Lung microvascular endothelial cell (primary cell): ENCODE data around the gene TMPRSS7. TPM values are rescaled to one million over a fixed set of nuclear protein-coding genes. Genes with fewer than 3 reads are reported as not detected.
"Not testable (repeated sequence)": the region's sequence is repeated elsewhere in the genome, so short reads cannot be mapped to it uniquely, and the experiment has no call there.

Experiments
- DNase-seq, 2 donors: peaks; one replicate each; pipeline versions ENCODE4 v3.0.0 to v3.0.0-alpha.2; 2010; ENCODE audit warnings: low read depth in 2 of 2
- total RNA-seq: library from RNA; depleted of rRNA; stranded (reverse); fragments of >200 nt; gene quantifications from 2 replicates; pipeline ENCODE4 v1.2.1, GENCODE V29; 2014

Gene TMPRSS7
- total RNA-seq, 1 donor from 2014 or later: not detected

DNA sequence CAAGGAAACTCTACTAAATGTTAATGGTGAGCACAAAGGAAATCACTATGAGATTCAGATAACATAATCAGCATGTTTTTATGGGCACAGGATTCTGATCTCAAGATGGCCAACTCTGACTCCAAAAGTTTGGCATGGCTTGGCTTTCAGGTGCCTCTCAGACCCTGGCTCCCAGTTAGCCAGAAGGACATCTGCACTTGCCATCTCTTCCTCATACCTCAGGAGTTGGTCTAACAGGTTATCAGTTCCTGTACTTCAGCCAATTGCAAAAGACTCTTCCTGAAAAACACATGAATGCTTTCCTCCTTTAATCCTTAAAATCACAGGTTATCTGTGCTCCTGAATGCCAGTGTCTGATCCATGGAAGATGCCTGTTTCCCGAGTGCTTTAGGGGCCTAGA is 25.0 kb downstream of the TMPRSS7 start:
- DNase-seq: no peak

DNA sequence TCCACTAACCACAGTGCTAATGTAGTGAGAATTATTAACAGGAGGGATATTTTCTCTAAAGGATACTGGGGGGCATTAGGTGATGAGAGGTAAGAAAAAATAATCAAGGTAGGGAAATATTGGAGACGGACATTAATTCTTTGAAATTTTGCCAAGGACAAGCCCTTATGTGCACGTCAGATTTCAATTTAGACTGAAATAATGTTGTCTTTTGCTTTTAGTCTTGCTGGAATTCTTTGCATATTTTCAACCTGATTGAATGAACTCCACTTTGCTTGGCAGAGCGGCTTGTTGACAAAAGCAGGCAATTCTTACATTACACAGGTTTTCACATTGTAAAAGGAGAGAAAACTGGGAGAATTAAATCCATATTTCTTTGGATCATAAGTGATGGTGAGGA is 26.6 kb downstream of the TMPRSS7 start:
- no peak for DNase-seq

DNA sequence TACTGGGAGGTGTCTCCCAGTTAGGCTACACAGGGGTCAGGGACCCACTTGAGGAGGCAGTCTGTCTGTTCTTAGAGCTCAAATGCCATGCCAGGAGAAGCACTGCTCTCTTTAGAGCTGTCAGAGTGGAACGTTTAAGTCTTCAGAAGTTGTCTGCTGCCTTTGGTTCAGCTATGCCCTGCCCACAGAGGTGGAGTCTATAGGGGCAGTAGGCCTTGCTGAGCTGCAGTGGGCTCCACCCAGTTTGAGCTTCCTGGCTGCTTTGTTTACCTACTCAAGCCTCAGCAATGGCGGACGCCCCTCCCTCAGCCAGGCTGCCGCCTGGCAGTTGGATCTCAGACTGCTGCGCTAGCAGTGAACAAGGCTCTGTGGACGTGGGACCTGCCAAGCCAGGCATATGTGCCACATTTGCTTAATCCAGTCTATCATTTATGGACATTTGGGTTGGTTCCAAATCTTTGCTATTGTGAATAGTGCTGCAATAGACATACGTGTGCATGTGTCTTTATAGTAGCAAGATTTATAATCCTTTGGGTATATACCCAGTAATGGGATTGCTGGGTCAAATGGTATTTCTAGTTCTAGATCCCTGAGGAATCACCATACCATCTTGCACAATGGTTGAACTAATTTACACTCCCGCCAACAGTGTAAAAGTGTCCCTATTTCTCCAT is 38.0 kb downstream of the TMPRSS7 start:
- not testable (repeated sequence) for DNase-seq

DNA sequence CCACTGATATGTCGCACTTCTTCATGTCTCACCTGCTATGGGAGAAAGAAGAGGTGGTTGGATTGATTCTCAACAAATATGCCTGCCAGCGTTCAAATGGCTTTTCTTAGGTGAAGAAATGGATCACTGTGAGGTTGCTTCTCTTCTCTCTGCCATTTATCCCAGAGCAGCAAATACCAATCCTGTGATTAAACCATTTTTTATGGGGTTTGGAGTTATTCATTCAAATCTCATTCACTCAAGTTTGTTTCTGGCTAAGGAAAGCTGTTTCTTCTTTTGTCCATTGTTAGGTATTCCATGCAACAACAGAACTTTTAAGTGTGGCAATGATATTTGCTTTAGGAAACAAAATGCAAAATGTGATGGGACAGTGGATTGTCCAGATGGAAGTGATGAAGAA is 39.5 kb downstream of the TMPRSS7 start:
- no peak for DNase-seq

DNA sequence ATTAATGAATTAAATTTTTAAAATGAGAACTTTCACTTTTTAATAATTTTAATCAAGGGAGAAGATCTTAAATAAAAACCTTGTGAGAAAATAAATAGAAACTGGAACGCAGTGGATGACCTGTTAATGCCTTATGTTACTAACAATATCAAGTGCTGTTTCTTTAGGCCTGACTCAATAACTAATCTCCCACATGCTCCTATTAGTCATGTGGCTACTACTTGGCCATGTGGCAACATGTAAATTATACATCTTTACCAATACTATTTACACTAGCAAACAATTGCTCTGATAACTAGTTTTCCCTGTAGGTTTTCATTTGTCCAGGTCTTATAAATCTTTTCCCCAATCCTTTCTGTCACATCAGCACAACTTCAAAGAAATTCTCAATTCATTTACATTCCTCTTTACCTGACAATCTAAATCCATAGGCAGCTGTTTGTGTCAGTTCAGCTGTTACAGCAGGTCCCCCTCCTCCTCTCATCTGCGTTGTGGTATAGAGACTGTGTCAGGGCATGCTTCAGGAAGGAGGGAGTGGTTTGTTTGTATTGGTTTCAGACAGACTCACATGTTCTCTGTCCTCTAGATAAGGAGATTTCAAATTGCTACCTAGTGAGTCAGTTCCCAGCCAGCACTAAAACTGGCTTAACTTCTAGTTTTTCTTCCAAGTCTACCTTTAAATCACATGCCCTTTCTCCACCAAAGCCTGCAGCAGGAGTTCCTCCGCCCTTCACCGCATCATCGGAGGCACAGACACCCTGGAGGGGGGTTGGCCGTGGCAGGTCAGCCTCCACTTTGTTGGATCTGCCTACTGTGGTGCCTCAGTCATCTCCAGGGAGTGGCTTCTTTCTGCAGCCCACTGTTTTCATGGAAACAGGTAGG is 40.3 kb downstream of the TMPRSS7 start:
- peak; percentile 36 to 85 for DNase-seq

DNA sequence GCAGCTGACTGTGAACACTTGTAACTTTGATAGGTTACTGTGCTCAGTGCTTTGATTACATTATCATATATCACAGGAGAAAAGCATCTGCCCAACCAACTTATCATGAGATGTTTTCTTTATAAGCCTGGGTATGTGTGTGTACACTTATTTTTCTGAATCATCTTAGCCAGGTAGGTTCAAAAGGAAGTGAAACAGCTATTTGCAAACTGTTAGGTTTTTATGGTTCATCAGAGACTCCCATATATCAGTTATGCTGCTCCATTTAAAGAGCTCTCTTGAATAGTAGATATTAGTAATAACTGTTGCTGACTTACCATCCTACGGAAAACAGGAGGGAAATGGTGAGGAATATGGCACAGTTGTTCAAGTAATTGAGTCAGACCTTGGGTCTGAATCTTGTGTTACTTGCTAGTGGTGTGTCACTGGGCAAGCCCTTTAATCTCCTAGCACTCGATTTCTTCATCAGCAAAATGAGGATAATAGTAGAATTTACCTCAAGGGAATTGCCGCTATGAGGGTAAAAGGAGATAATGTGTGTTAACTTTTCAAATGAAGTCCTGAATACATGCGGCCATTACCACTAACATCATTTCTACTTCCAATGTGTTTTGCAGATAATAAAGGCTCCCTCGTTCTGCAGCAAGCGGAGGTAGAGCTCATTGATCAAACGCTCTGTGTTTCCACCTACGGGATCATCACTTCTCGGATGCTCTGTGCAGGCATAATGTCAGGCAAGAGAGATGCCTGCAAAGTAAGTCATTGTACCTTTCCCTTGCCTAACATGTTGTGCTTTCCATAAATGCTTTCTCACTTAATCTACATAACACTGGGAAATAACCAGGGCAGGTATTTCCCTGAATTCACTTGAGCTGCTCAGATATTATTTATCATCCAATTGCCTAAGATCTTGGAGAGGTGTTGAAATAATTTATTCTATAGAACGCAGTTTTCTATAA is 43.9 kb downstream of the TMPRSS7 start:
- DNase-seq: no peak

DNA sequence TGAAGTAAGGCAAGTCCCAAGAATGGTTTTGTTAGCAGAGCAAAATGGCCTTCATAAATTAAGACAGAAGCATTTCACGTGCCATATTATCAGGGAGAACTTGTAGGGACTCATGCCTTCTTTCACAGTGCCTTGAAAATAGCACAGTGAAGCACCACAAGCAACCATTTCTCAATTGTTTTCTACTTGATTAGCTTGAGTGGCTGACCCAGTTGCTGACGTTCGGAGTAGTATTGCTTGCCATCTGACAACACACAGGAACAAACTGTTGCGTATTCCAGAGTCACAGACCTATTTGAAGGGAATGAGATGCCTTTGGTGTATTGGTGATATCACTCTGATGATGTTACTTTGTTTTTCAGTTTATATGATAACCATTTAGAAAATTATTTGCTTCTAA is 48.7 kb downstream of the TMPRSS7 start:
- no peak for DNase-seq

DNA sequence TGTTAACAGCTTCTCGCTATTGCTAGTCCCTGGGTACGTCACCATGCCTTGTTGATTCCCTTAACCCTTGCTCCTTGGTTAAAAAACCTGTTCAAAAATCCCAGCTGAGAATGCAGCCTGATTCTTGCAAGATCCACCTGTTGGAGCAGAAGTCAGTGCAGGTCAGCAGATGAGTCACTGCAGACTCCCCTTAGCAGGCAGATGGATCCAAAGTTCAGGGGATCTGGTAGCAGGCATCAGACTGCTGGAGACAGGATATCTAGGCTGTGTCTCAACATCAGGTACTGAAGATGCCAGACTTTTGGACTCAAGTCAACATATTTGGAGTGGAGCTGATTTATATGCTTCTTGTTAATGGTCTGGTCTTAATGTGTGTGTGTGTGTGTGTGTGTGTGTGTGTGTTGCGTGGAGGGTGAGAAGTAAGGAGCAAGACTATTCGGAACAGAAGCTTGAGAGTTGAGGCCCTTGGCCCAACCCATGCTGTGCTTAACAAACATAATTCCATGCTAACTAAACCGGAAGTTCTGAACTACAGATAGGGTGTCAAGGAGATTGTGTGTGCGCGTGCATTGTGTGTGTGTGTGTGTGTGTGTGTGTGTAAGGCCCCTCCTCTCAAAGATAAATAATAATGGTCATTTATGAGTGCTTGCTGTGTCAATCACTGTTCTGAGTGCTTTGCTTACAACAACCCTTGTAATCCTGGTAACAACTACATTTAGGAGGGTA is 50.6 kb downstream of the TMPRSS7 start:
- no peak for DNase-seq

DNA sequence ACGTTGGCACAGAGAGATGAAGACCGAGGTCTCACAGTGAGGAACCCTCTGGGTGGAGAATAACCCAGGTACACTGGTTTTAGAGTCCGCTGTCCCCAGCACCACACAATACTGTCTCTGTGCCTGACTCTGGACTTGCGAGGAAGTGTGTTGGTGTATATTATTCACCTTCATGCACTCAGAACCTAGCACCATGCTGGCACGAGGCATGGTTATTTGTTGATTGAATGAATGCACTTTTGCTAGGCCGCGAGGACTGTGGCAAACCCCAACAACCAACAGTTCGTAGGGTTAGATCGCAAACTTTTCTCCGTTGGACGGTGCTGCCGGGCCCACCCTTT is 51.2 kb downstream of the TMPRSS7 start:
- DNase-seq: no peak

DNA sequence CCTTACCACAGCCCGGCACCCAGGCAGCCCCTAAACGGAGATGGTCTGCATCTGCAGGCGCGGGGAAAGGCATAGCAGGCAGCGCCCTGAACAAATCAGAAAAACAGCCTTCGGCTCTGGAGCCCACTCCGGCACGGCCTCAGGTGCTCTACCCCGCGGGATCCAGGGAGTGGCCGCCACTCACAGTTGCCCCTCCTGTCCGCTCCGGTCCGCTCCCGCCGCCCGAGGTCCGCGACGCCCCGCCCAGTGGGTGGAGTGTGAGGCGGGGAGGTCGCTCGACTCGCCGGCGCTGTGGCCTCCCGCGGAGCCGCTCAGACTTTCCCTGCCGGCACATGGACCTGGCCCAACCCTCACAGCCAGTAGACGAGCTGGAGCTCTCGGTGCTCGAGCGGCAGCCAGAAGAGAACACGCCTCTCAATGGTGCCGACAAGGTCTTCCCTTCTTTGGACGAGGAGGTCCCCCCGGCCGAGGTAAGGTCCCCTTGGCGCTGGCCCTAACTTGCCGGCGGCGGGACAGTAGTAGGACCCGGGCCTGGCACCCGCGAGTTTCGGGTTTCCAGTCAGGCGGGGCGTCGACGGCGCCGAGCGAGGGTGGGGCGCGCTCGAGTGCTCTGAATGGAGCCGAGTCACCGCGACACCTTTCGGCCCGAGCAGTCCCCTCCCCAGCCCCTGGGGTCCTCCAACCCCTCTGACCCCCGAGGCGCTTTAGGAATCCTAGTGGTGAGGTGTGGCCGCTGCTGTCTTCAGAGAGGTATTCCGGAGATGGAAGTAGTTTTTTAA is 51.7 kb downstream of the TMPRSS7 start, which contains the start of gene C3orf52:
C3orf52 (plus strand) TSS at position 314 of the 779 bp plus-strand sequence; CDS start at position 333, 19 bp downstream.
- peak; percentile 78 to 88 for DNase-seq

DNA sequence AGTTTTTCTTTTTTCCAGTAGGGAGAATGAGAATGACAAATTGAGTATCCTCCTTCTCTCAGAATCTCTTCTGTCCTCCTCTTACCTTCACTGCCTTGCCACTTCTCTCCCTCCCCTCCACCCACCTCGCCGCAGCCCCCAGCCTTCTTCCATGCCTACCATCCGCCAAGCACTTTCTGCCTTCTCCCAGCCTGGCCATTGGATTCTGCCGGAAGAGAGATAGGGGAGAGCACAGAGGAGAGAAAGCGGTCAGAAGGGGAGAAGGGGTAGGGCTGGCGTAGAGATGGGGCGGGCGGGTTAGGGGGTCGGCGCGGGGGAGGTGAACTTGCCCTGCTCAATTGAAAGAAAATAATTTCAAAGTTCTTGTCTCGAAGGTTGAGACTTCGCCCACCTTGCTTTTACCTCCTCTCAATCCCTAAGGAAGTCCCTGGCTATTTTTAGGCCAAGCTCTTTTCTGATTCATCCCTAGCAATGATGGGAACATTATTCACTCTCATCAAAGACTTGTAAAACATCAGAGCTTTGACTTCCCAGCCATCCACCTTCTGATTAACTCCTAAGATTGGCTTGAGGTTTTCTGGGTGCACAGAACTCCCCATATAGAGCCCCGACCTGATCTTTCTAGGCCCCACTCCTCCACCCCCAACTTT is 52.5 kb downstream of the TMPRSS7 start:
- DNase-seq: peak in 1 of 2 donors; percentile 49

DNA sequence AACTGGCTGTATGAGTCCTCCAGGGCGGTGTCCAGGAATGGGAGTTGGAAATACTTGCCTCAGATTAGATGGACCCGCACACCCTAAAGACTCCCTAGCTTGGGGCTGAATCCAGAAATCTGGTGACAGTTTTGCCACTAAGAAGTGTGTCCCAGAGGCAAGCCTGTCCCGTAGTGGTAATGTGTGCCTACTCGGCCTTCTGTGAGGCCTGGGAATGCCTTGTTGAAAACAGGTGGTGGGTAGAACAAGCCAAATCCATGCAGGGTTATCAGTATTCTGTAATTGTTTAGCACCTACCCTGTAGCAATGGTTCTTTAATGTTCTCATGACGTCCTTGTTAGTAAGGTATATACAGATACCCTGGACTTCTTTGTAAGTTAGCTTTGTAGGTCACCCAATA is 53.2 kb downstream of the TMPRSS7 start:
- no peak for DNase-seq

DNA sequence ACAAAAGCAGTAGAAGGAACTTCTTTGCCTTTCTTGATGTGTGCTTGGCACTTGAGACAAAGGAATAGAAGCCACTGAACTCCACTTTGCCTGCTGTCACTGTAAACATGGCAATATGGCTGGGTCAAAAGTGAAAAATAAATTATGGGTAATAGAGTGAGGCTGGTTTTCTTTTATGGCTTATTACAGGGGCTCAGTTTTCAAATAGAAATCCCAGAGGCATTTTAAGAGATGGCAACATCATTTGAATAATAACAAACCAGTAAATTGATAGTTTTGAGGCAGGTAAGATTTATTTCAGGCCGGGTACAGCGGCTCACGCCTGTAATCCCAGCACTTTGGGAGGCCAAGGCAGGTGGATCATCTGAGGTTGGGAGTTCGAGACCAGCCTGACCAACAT is 54.4 kb downstream of the TMPRSS7 start:
- DNase-seq: no peak

DNA sequence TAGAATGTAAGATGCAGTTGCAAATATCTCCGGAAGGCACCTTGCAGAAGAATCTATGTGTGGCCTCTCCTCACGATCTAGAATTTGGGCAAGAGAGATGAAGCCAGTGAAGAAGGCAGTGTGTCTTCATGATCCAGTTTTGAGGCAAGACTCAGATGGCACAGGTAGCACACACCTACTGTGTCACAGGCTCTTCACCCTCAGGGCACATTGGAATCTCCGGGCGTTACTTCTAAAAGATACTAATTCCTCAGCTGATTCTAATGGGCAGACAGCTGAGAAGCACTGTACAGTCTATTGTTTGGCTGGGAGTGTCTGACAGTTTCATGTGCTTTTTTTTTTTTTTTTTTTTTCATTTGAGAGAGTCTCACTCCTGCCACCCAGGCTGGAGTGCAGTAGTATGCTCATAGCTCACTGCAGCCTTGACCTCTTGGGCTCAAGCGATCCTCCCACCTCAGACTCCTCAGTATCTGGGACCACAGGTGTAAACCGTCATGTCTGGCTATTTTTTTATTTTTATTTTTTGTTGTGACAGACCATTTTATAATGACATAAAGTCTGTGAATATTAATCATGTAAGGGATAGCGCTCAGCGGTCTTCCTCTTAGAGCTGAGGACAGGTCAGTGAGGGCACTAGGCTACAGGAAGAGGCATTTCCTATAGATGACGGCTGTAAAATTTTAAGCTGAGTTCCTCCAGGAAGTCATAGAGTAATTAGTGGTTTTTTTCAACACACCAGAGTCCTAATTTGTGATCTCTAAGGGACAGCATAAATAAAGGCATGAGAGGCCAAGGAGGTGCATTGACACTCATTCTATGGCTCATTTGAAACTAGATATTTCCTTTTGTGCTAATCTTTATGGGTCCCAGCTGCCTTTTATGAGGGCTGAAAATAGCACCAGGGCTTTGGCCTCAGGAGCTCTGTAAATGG is 55.7 kb downstream of the TMPRSS7 start:
- DNase-seq: peak; percentile 26 to 35

DNA sequence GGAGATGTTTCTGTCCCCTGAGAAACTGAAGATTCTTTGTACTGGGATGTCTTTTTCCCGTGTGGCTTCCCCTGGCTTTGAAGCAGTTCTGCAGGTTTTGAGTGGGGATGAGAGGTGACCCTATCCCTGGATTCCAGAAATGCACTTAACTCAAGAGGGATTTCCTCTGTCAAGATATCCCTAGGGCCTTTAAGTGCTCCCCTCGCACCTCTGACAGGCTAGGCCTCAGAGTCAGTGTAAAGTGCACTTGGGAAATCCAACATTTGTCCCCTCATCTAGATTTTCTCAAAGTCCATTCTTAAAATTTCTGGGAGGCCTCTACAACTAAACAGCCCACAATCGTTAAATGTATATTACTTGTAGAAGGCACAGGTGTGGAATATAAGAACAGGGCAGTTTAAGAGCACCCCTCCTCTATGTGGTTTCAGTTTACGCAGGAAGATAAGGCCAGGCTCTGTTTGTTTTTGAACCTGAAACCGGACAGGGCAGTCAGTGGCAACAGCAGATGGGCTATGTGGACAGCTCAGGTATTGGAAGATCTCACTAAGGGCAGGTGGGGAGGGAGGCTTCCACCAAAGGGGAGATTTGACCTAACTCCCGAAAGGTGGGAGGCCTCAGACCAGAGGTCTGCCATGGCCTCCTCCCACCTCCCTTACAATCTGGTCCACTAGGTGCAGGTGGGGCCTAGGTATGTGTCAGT is 56.5 kb downstream of the TMPRSS7 start:
- DNase-seq: peak in 1 of 2 donors; percentile 28

DNA sequence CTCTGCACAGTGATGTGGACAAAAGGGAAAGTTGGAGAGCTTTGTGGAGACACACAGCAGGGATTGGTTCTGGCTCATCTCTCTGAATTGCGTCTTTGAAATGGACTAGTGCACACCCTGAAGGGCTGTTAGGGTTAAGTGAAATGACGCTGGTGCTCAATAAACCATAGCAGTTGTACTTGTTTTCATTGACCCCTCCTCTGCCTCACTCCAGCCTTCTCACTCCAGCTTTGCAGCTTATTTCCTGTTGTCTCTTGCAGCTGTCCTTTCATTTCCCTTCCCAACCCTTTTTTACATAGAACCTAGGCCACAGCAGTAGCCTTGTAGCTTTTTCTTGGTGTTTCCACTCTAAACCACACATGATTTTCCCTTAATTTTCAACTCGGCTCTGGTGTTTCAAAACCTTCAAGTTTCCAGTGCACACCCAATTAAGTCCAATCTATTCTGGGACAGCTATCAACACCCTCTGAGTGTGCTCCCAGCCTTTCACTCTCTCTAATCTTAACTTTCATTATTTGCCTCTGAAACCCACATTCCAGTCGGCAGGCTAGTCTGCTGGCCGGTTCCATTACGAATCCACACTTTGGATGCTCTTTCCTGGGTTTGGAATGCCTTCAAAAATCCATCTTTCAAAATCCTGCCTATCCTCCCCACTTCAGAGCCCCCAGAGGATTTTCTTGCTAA is 58.1 kb downstream of the TMPRSS7 start:
- DNase-seq: peak; percentile 22 to 74

DNA sequence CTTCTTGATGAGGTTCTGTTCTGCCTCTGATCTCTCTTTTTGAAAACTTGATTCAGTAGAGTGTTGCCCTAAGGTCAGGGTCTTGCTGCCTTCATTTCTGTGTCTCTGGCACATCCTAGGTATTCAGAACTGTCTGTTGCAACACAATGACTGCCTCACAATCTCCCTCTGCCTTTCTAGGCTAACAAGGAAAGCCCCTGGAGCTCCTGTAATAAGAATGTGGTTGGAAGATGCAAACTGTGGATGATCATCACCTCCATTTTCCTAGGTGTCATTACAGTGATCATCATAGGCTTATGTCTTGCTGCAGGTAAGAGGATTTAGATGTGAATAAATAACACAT is 58.6 kb downstream of the TMPRSS7 start:
- DNase-seq: no peak

DNA sequence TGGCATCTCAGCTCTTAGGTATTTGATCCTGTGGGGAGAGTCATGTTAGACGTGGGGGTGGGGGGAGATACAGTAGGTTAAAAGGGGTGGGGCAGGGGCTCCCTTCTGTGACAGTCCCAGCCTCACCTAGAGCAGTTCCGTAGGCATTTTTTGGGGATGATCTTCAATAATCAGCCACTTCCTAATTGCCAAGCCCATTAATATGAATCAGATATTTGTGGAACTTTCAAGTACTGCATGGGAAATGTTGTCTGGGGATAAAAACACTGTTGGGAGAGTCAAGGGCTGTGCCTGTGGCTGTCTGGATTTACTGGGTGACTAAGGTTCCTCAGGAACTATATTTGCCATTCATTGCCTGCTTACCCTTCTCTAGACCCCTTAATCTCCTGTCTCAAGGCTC is 61.2 kb downstream of the TMPRSS7 start:
- no peak for DNase-seq
